Lung microvascular endothelial cell (primary cell): ENCODE measurements around the gene ADPGK. TPM values are rescaled to one million over a fixed set of nuclear protein-coding genes. Genes with fewer than 3 reads are reported as not detected.
"Not testable (repeated sequence)": the region's sequence is repeated elsewhere in the genome, so short reads cannot be mapped to it uniquely, and the experiment has no call there.

Source experiments
- DNase-seq, 2 donors: peaks; one replicate each; pipeline versions ENCODE4 v3.0.0 to v3.0.0-alpha.2; 2010; ENCODE audit warnings: low read depth in 2 of 2
- total RNA-seq: library from RNA; depleted of rRNA; stranded (reverse); fragments of >200 nt; gene quantifications from 2 replicates; pipeline ENCODE4 v1.2.1, GENCODE V29; 2014

ADPGK gene
- total RNA-seq, 1 donor from 2014 or later: 39.7 TPM

- peak in 1 of 2 donors; percentile 56 for DNase-seq
Observed at GRCh38 chr15:72751751-72752455, 31.7 kb downstream of the ADPGK start.

DNA sequence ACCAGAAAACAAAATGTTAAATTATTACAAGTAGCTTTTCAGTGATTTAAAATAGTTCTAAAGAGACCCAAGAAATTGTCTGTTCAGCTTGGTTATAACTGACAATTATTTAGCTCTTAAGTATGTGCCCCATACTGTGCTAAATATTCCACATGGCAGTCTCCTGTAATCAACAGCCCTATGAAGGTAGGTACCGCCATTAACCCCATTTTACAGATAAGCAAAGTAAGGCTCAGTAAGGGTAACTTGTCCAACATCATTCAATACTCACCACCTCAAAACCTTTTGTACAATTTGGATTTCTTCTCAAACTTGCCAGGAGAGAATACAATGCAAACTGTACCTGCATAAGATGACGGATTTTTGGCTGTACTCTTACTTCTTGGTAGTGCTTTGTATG, 33.9 kb downstream of the ADPGK start:
- DNase-seq: no peak

DNA sequence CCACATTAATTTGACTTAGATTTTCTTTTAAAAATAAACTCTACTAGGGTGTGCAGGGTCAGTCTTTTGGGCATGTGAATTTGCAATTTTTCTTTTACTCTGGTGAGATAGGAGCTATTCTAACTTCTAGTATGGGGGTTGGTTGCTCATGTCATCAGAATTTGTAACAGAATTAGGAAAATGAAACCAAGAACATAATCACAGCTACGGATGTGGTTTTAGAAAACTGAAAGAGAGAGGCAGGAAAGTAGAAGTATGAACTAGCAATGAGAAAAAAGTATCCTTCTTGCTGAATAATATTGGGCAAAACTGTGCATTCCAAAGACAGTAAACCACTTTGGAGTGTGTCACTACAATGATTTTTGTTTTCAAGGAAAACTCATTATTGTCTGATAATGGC, 43.3 kb downstream of the ADPGK start:
- DNase-seq: no peak

GRCh38 chr15:72737723-72738122, 45.8 kb downstream of the ADPGK start:
- DNase-seq: no peak

DNA sequence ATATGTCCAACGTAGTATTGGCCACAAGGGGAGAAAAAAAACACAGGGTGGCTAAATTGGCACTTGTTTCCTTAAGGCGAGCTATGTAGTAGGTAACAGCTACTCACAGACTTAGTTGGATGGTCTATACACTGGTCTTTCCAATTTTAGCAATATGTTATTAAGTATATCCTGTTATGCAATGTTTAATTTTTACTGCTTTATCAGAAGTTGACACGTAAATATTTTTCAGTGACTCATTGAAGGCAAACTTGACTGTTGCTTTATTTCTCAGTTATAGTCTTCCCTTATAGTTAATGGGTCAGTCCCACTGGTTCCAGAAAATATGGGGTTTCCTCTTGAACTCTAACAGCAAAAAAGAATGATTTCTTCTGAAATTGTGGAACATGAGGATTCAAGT, 46.5 kb downstream of the ADPGK start:
- no peak for DNase-seq

GRCh38 chr15:72735111-72735510, 48.4 kb downstream of the ADPGK start:
- DNase-seq: no peak

- DNase-seq: no peak
Observed at GRCh38 chr15:72733941-72734738, 49.4 kb downstream of the ADPGK start.

DNA sequence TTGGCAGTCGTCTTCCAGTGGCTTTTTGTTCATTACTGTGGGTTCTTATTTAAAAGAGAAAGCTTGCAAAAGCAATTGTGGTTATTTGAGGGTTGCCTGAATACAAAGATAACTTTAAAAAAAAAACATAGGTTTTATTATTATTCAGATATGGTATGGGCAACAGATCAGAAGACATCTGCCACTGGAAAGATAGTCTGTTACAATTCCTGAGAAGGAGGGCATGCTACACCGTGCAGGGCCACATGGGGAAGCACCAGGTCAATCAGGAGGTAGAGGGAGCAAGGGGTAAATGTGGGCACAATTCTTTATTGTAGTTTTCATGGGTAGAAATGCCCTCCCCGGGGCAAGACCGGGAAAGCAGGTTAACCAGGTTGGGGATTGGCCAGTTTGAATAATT, 51.0 kb downstream of the ADPGK start:
- no peak for DNase-seq

- DNase-seq: no peak
Observed at GRCh38 chr15:72732086-72732485, 51.5 kb downstream of the ADPGK start.

GRCh38 chr15:72728821-72729220, 54.7 kb downstream of the ADPGK start:
- no peak for DNase-seq

- peak in 1 of 2 donors; percentile 41 for DNase-seq
Observed at GRCh38 chr15:72728249-72728648, 55.3 kb downstream of the ADPGK start.

DNA sequence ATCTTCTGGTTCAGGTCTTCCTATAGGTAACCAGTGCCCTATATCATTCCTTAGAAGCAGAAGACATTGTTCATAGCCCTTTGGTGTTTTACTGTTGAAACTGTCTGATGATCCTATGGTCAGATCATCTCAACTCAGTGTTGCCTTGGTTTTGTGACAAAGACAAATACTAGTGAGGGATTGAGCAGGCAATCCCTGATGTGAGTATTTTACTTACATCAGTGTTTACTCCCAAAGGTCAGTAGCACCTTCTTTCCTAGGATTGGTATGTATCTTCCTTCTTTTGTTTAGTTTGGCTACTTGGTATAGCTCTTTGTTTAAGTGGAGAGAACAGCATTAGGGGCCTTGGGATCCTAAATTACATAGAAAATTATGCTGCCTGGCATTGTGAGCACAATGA, 56.4 kb downstream of the ADPGK start:
- DNase-seq: no peak

DNA sequence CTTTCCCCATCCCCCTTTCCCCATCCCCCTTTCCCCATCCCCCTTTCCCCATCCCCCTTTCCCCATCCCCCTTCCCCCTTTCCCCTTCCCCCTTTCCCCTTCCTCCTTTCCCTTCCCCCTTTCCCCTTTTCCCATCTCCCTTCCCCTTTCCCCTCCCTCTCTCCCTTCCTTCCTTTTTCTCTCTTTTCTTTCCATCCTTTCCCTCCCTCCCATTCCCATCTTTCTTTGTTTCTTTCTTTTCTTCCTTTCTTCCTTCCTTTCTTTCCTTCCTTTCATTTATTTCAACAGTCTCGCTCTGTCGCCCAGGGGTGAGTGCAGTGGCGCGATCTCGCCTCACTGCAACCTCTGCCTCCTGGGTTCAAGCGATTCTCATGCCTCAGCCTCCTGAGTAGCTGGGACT, 57.7 kb downstream of the ADPGK start:
- DNase-seq: not testable (repeated sequence)

GRCh38 chr15:72725446-72725845, 58.1 kb downstream of the ADPGK start:
- no peak for DNase-seq

DNA sequence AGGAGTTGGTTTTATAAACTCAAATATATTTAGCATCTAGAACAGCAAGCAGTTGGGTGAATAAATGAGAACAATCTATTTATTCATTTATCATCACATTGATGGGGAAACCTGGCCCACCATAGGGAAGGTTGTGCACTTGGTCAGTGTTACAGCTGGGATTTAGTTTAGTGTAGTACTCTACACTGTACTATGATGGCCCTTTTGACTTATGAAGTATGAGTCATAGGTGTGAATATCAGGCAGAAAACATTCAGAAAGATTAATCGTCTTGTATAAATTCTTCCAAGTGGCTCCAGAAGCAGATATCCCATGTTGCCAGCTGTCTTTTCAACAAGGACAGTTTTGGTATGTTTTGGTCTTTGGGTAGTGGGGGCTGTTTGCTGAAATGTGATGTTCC, 59.5 kb downstream of the ADPGK start:
- peak in 1 of 2 donors; percentile 18 for DNase-seq

DNA sequence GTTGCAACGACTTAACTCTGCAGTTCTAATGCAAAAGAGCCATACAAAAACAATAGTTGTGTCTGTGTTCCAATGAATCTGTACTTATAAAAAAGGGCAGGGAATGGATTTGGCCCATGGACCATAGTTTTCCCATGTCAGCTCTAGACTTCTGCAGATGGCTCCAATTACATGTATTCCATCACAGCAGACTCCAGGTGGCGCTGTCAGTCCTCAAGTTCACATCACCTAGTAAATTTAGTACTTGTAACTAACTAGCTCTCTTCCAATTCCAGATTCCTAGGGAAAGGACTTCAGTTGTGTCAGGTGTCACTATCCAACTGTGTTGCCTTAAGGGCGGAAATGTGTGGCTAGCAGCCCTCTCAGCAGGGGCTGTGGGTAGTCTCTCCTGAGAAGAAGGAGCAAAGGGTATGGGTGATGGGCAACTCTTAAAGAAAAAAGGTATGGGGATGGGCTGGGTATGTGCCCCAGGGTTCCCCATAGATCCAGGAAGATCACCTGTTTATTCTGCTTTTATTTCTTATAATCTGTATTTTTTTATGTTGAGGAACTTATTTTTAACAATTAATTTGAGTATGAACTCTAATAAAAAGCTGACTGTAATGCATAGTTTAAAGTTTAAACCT, 61.4 kb downstream of the ADPGK start:
- DNase-seq: peak; percentile 77 to 82

DNA sequence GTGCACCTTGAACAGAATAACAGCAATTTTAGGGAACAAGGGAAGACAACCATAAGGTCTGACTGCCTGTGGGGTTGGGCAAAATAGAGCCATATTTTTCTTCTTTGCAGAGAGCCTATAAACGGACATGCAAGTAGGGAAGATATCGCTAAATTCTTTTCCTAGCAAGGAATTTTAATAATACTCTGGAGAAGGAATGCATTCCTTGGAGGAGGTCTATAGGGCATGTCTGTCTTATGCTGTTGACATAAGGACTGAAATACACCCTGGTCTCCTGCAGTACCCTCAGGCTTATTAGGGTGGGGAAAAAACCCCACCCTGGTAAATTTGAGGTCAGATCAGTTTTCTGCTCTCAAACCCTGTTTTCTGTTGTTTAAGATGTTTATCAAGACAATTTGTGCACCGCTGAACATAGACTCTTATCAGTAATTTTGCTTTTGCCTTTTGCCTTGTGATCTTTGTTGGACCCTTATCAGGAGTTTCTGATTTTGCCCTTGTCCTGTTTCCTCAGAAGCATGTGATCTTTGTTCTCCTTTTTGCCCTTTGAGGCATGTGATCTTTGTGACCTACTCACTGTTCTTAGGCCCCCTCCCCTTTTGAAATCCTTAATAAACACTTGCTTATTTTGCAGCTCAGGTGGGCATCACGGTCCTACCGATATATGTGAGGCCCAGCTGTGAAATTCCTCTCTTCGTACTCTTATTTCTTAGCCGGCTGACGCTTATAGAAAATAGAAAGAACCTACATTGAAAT, 74.8 kb downstream of the ADPGK start:
- DNase-seq: not testable (repeated sequence)

- no peak for DNase-seq
Observed at GRCh38 chr15:72706266-72706665, 77.3 kb downstream of the ADPGK start.
